Mesendoderm (in vitro differentiated cells): ENCODE data around the gene BAIAP2L2.
A peak's percentile ranks its signal among the peaks of the same experiment; 100 is the strongest.

Experiments used
- DNase-seq: peaks from one replicate; pipeline ENCODE4 v3.0.0; 2013
- H2AK5ac ChIP-seq: 2 replicates; pipeline ENCODE4 v1.6.1; 2013; ENCODE audit warnings: low read length, inconsistent platforms
- H2BK120ac ChIP-seq: 2 replicates; pipeline ENCODE4 v1.6.1; 2013; ENCODE audit warnings: low read depth, mild to moderate bottlenecking, low read length, moderate library complexity, mixed read lengths
- H2BK15ac ChIP-seq: replicated peaks from 2 replicates; pipeline ENCODE4 v1.6.1; 2013; ENCODE audit warnings: low read depth, mild to moderate bottlenecking, moderate library complexity
- H2BK5ac ChIP-seq: 2 replicates; pipeline ENCODE4 v1.6.1; 2013; ENCODE audit warnings: low read length, inconsistent platforms
- H3K18ac ChIP-seq: 2 replicates; pipeline ENCODE4 v1.6.1; 2013; ENCODE audit warnings: mild to moderate bottlenecking, low read length, mixed read lengths
- H3K23ac ChIP-seq: one replicate; pipeline ENCODE4 v1.6.1; 2013; ENCODE audit warnings: low read length
- H3K27ac ChIP-seq: 2 replicates; pipeline ENCODE4 v1.5.1; 2013; ENCODE audit warnings: low read depth, mild to moderate bottlenecking, inconsistent platforms, low read length, moderate library complexity
- H3K27me3 ChIP-seq: 2 replicates; pipeline ENCODE4 v1.6.1; 2013; ENCODE audit warnings: low read length, control low read depth, mild to moderate bottlenecking, inconsistent platforms; ENCODE audit not compliant: insufficient read depth, poor library complexity
- H3K36me3 ChIP-seq: 2 replicates; pipeline ENCODE4 v1.6.1; 2013; ENCODE audit warnings: low read length, inconsistent platforms; ENCODE audit not compliant: control insufficient read depth, insufficient read depth
- H3K4ac ChIP-seq: one replicate; pipeline ENCODE4 v1.6.1; 2013; ENCODE audit warnings: low read depth, mild to moderate bottlenecking, low read length, moderate library complexity
- H3K4me1 ChIP-seq: 2 replicates; pipeline ENCODE4 v1.6.1; 2013; ENCODE audit warnings: low read depth, low read length, inconsistent platforms; ENCODE audit not compliant: control insufficient read depth
- H3K4me2 ChIP-seq: 2 replicates; pipeline ENCODE4 v1.6.1; 2013; ENCODE audit warnings: low read length
- H3K4me3 ChIP-seq: 2 replicates; pipeline ENCODE4 v1.5.1; 2013; ENCODE audit warnings: mild to moderate bottlenecking, low read length
- H3K56ac ChIP-seq: one replicate; pipeline ENCODE4 v1.6.1; 2013; ENCODE audit warnings: low read length
- H3K79me1 ChIP-seq: 2 replicates; pipeline ENCODE4 v1.6.1; 2013; ENCODE audit warnings: low read length, inconsistent platforms
- H3K79me2 ChIP-seq: 2 replicates; pipeline ENCODE4 v1.6.1; 2013; ENCODE audit warnings: mild to moderate bottlenecking, low read length; ENCODE audit not compliant: control insufficient read depth, insufficient read depth
- H3K9ac ChIP-seq: 2 replicates; pipeline ENCODE4 v1.6.1; 2013; ENCODE audit warnings: low read length, inconsistent platforms
- H4K5ac ChIP-seq: one replicate; pipeline ENCODE4 v1.6.1; 2013; ENCODE audit warnings: low read length
- H4K8ac ChIP-seq: one replicate; pipeline ENCODE4 v1.6.1; 2013; ENCODE audit warnings: low read depth, mild to moderate bottlenecking, control low read depth, low read length, moderate library complexity
- WGBS: extraction: QIAGEN DNeasy Blood & Tissue Kit; methylation state at CpG from one replicate; pipeline ENCODE4 v1.1.7; 2013; ENCODE audit warnings: low lambda C conversion rate, missing lambda C conversion rate; ENCODE audit not compliant: insufficient coverage; ENCODE audit errors: extremely low coverage; 5-methylcytosine and 5-hydroxymethylcytosine counted together

BAIAP2L2 gene

DNA sequence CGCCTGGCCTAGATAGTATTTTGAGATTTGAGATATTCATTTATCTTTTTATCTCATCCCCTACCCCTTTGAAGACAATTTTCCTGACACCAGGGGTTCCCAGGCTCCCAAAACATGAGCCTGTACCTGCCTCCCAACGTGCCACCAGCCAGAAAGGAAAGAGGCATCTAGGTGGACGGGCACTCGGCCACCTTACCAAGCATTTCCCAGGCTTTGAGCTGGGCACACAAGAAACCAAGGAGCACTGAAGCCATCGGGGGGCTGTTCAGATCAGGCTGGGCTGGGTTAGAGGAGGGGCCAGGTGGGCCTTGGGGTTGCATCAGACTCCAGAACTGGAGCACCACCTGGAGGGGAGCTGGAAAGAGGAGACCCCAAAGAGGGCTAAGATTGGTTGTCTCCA lies 28.5 kb upstream of the BAIAP2L2 start:
- no CpG with 5 or more reads among the region's 5 CpGs for whole genome bisulfite sequencing
- H2BK120ac ChIP-seq = no peak overlapping the region
- no peak overlapping the region for H4K8ac ChIP-seq
- no peaks in the 10 kb centered on the region for H3K27me3 ChIP-seq
- no peak for DNase-seq
- no peaks in the 10 kb centered on the region for H3K79me1 ChIP-seq
- H3K56ac ChIP-seq = no peak overlapping the region
- H2AK5ac ChIP-seq = no peak overlapping the region
- no peak overlapping the region for H4K5ac ChIP-seq
- no peak overlapping the region for H3K4me2 ChIP-seq
- H3K4ac ChIP-seq = no peak overlapping the region
- no peak overlapping the region for H3K18ac ChIP-seq
- H3K27ac ChIP-seq = no peak overlapping the region
- H3K9ac ChIP-seq = no peak overlapping the region
- H3K23ac ChIP-seq = no peak overlapping the region
- H3K36me3 ChIP-seq = no peaks in the 10 kb centered on the region
- H3K79me2 ChIP-seq = no peaks in the 10 kb centered on the region
- H3K4me1 ChIP-seq = no peaks in the 10 kb centered on the region
- H3K4me3 ChIP-seq = no peak overlapping the region
- no peak overlapping the region for H2BK15ac ChIP-seq
- no peak overlapping the region for H2BK5ac ChIP-seq

DNA sequence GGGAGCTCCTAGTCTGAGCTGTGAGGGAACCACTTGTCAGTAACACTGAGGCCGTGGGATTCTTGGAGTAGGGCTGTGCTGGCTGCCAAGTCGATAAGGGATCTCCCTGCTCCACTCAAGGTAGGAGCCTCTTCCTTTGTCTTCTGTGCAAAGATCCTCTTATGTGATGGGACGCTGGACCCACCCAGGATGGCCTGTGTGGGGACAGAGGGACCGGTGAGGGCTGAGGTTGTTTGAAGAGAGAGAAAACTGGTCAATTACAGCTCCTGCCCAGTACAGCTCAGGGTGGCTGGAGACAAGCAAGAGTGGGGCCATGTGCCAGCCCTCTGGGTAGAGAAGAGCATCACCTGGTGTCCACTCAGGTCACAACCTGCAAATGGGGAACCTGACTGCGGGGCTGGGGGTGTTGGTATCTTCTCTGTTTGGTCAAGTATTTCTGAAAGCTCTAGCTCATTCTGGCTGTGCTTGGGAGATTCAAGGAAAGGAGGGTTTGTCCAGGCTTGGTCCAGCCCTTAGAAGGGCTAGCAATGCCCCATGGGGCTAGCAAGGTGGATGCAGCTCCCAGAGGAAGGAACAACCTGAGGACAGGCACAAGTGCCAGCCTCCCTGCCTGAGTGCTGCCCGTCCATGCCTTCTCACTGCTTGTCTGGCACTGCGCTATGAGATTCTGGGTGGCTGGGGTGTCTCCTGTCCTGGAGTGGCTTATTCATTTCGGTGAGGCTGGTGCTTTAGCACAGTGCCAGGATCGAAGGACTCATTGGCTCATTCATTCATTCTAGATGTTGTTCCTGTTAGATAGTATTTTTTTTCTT lies 27.6 kb upstream of the BAIAP2L2 start:
- Histone ChIP-seq H3K4ac (no peak overlapping the region), H2BK5ac (no peak overlapping the region), H3K27ac (no peak overlapping the region), H3K9ac (no peak overlapping the region), H3K36me3 (no peaks in the 10 kb centered on the region), H3K79me2 (no peaks in the 10 kb centered on the region), H3K79me1 (no peaks in the 10 kb centered on the region), H4K5ac (no peak overlapping the region), H3K18ac (no peak overlapping the region), H3K4me1 (no peaks in the 10 kb centered on the region), H3K56ac (no peak overlapping the region), H3K4me2 (no peak overlapping the region), H4K8ac (no peak overlapping the region), H3K23ac (no peak overlapping the region), H2BK120ac (no peak overlapping the region), H2BK15ac (no peak overlapping the region), H3K4me3 (no peak overlapping the region), H3K27me3 (no peaks in the 10 kb centered on the region), H2AK5ac (no peak overlapping the region)
- WGBS = no CpG with 5 or more reads among the region's 9 CpGs
- no peak for DNase-seq

DNA sequence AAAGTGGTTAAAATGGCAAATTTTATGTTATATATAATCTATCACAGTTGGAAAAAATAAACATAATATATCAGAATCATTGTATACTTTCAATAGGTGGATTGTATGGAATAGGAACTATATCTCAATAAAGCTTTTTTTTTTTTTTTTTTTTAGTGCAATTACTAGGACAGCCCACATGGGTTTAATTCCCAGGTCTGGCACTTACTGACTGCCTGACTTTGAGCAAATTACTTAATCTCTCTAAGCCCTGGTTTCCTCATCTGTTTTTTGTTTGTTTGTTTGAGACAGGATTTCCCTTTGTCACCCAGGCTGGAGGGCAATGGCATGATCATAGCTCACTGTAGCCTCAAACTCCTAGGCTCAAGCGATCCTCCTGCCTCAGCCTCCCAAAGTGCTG lies 26.1 kb upstream of the BAIAP2L2 start:
- Histone ChIP-seq H3K79me2 (no peaks in the 10 kb centered on the region), H2BK120ac (no peak overlapping the region), H3K4ac (no peak overlapping the region), H2AK5ac (no peak overlapping the region), H4K5ac (no peak overlapping the region), H3K18ac (no peak overlapping the region), H3K23ac (no peak overlapping the region), H2BK5ac (no peak overlapping the region), H3K79me1 (no peaks in the 10 kb centered on the region), H3K56ac (no peak overlapping the region), H3K27me3 (no peaks in the 10 kb centered on the region), H3K4me1 (no peaks in the 10 kb centered on the region), H2BK15ac (no peak overlapping the region), H3K27ac (no peak overlapping the region), H4K8ac (no peak overlapping the region), H3K4me2 (no peak overlapping the region), H3K4me3 (no peak overlapping the region), H3K9ac (no peak overlapping the region), H3K36me3 (no peaks in the 10 kb centered on the region)
- WGBS = no CpG with 5 or more reads among the region's 1 CpG
- DNase-seq = peak; percentile 48

DNA sequence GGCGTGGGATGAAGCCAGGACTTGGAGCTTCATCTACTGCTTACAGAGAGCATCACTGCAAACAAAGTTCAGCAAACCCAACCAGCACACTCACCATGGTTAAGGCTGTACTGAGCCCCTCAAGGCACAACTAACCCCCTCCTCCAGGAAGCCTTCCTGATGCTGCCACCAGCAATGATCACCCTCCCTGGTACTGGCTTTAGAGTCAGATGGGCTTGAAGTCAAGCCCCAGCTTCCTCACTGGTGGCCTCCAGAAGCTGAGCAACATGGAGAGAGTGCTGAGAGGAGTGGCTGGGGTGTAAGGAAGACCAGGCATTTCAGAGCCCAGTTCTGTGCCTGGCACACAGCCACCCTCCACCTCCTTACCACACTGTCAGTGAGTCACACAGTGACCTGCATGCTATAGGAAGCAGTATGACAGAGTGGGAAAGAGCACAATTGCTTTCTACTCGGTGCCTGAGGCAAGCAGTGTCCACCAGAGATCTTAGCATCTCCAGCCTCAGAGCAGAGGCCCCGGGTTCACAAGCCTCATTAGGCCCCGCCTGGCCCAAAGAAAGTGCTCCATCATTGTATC lies 24.7 kb upstream of the BAIAP2L2 start:
- H2AK5ac ChIP-seq = no peak overlapping the region
- no peaks in the 10 kb centered on the region for H3K79me1 ChIP-seq
- no peak for DNase-seq
- no peak overlapping the region for H3K4ac ChIP-seq
- H3K56ac ChIP-seq = no peak overlapping the region
- no peaks in the 10 kb centered on the region for H3K79me2 ChIP-seq
- no peaks in the 10 kb centered on the region for H3K4me1 ChIP-seq
- no peak overlapping the region for H3K4me2 ChIP-seq
- no peak overlapping the region for H3K27ac ChIP-seq
- H3K4me3 ChIP-seq = no peak overlapping the region
- H4K5ac ChIP-seq = no peak overlapping the region
- no peaks in the 10 kb centered on the region for H3K36me3 ChIP-seq
- H4K8ac ChIP-seq = no peak overlapping the region
- H2BK15ac ChIP-seq = no peak overlapping the region
- H2BK120ac ChIP-seq = no peak overlapping the region
- no peak overlapping the region for H3K23ac ChIP-seq
- no CpG with 5 or more reads among the region's 4 CpGs for WGBS
- no peaks in the 10 kb centered on the region for H3K27me3 ChIP-seq
- H2BK5ac ChIP-seq = no peak overlapping the region
- H3K9ac ChIP-seq = no peak overlapping the region
- no peak overlapping the region for H3K18ac ChIP-seq

DNA sequence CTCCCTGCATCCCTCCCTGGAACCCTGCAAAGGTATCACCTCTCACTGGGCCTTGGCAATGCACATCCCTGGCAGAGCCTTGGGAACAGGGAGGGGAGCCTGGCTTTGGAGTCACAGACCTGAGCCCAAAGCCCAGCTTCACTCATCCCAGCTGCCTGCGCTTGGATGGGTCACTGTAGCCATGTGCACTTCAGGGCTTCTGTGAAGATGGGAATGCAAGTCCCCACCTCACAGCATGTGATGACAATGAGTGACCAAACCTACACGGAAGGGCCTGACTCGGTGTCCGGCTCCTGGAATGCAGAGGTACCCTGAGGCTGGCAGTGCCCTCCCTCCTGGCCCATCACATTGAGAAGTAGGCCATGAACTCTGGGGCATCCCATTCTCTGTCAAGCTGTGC lies 22.8 kb upstream of the BAIAP2L2 start:
- no peak overlapping the region for H3K4me2 ChIP-seq
- H3K18ac ChIP-seq = no peak overlapping the region
- no peak for DNase-seq

More for the DNA sequence above, 22.8 kb upstream of the BAIAP2L2 start:
- Histone ChIP-seq H3K36me3 (no peaks in the 10 kb centered on the region), H3K23ac (no peak overlapping the region), H3K9ac (no peak overlapping the region), H3K79me2 (no peaks in the 10 kb centered on the region), H3K4me3 (no peak overlapping the region), H3K4me1 (no peaks in the 10 kb centered on the region), H4K8ac (no peak overlapping the region), H2BK120ac (no peak overlapping the region), H3K27ac (no peak overlapping the region), H3K56ac (no peak overlapping the region), H2BK5ac (no peak overlapping the region), H2BK15ac (no peak overlapping the region), H3K79me1 (no peaks in the 10 kb centered on the region), H3K27me3 (no peaks in the 10 kb centered on the region), H4K5ac (no peak overlapping the region), H3K4ac (no peak overlapping the region), H2AK5ac (no peak overlapping the region)
- no CpG with 5 or more reads among the region's 4 CpGs for whole genome bisulfite sequencing
